Panc1 (cell line): ENCODE data around the gene GDF2. TPM values are rescaled to one million over a fixed set of nuclear protein-coding genes. Genes with fewer than 3 reads are reported as not detected.

Experiments used
- ATAC-seq: fragments of 200-7000 bp; cut with Tn5 transposase; 2 replicates; pipeline ENCODE4 v1.9.1; 2020; ENCODE audit warnings: mild to moderate bottlenecking, moderate library complexity
- BruUV-seq: library from RNA; stranded (reverse); fragments of 400-500 nt; replicated peaks from 2 replicates; lab custom pipeline; 2021; lab: Mats Ljungman, UMichigan
- CTCF ChIA-PET: fragments of 300-600 bp; sonication (Branson Sonifier 250); formaldehyde crosslinking; loops from one replicate; lab custom pipeline; 2022; ENCODE audit warnings: antibody characterized with exemption; lab: Charles Lee
- POLR2A ChIA-PET: fragments of 300-600 bp; sonication (Branson Sonifier 250); formaldehyde crosslinking; loops from one replicate; lab custom pipeline; 2022; ENCODE audit warnings: antibody characterized with exemption; lab: Charles Lee
- DNase-seq: peaks from one replicate; pipeline ENCODE4 v3.0.0-alpha.2; 2010; ENCODE audit warnings: low read depth, low spot score
- H3K27ac ChIP-seq: 2 replicates; pipeline ENCODE4 v1.5.1; 2011; ENCODE audit warnings: mild to moderate bottlenecking, low read length, inconsistent platforms
- H3K27me3 ChIP-seq: fragments of 200-500 bp; sonication (Bioruptor generic); 2 replicates; pipeline ENCODE4 v1.6.0; 2014; ENCODE audit warnings: low read length, inconsistent platforms; ENCODE audit not compliant: control insufficient read depth, insufficient read depth
- H3K36me3 ChIP-seq: fragments of 200-500 bp; sonication (Bioruptor generic); 2 replicates; pipeline ENCODE4 v1.5.1; 2014; ENCODE audit warnings: inconsistent platforms, mild to moderate bottlenecking, low read length, moderate library complexity; ENCODE audit not compliant: control insufficient read depth, insufficient read depth
- H3K4me1 ChIP-seq: 2 replicates; pipeline ENCODE4 v1.5.1; 2011; ENCODE audit warnings: inconsistent platforms, mild to moderate bottlenecking, low read length, moderate library complexity; ENCODE audit not compliant: control insufficient read depth, insufficient read depth
- H3K4me3 ChIP-seq, 2 experiments: 2 replicates each; pipeline ENCODE4 v1.5.1; 2011 to 2012; ENCODE audit warnings: low read depth in 2 of 2, low read length in 2 of 2, mild to moderate bottlenecking in 2 of 2, inconsistent platforms in 1 of 2, moderate library complexity in 1 of 2
- H3K9me3 ChIP-seq: fragments of 200-500 bp; sonication (Bioruptor generic); 2 replicates; pipeline ENCODE4 v1.5.1; 2014; ENCODE audit warnings: low read depth, mild to moderate bottlenecking, inconsistent platforms, low read length, moderate library complexity; ENCODE audit not compliant: control insufficient read depth, insufficient read depth
- CTCF ChIP-seq: fragments of 450-650 bp; IDR thresholded peaks from 2 replicates; pipeline ENCODE4 v1.5.1; 2017; ENCODE audit warnings: mild to moderate bottlenecking
- POLR2AphosphoS5 ChIP-seq: IDR thresholded peaks from 2 replicates; pipeline ENCODE4 v1.6.1; 2012; ENCODE audit warnings: mild to moderate bottlenecking, low read depth, low read length, moderate library complexity
- REST ChIP-seq, 2 experiments: IDR thresholded peaks; 2 replicates each; pipeline ENCODE4 v1.6.1; 2011 to 2012; ENCODE audit warnings: low read depth in 2 of 2, control low read depth in 1 of 2, low read length in 1 of 2, mild to moderate bottlenecking in 1 of 2, moderate library complexity in 1 of 2; ENCODE audit not compliant: insufficient read depth in 1 of 2
- SIN3A ChIP-seq: IDR thresholded peaks from 2 replicates; pipeline ENCODE4 v1.6.1; 2012; ENCODE audit warnings: low read depth, mild to moderate bottlenecking, low read length, moderate library complexity, borderline replicate concordance; ENCODE audit not compliant: insufficient read depth
- TCF7L2 ChIP-seq: IDR thresholded peaks from 2 replicates; pipeline ENCODE4 v1.6.1; 2011; ENCODE audit warnings: mild to moderate bottlenecking, low read depth, low read length, inconsistent platforms
- in situ Hi-C: cut with HindIII; loops from 2 replicates; pipeline ENCODE4 v1.10.0; 2016; ENCODE audit warnings: low sequenced_read_pairs, low pct_unique_long_range_greater_than_20kb
- intact Hi-C: fragments of 100-400 bp; cut with micrococcal nuclease; formaldehyde crosslinking; loops from one replicate; pipeline ENCODE4 v1.10.0; 2022; ENCODE audit not compliant: unreplicated experiment
- total RNA-seq: library from RNA; stranded (reverse); gene quantifications from one replicate; pipeline ENCODE4 v1.2.1, GENCODE V29; 2021; ENCODE audit not compliant: unreplicated experiment

Gene GDF2
- total RNA-seq, 1 experiment from 2014 or later: not detected

- POLR2A ChIA-PET: no interaction called here
- in situ Hi-C loops (no loop called here), intact Hi-C loops (no loop called here)
Observed at GRCh38 chr10:47363781-47364180, 41.5 kb downstream of the GDF2 start.

GRCh38 chr10:47364366-47364765 lies 42.1 kb downstream of the GDF2 start:
- no peak overlapping the region for H3K27ac ChIP-seq
- TF ChIP-seq CTCF (no peak), REST (IDR thresholded peaks at IDR 0.05; ENCODE audit: insufficient read depth in 1 of 2, low read depth in 2 of 2, low read length in 1 of 2) (no peak), TCF7L2 (no peak), SIN3A (no peak), POLR2AphosphoS5 (no peak)
- no peaks in the 10 kb centered on the region for H3K36me3 ChIP-seq
- ChIA-PET CTCF (no interaction called here), POLR2A (no interaction called here)
- H3K9me3 ChIP-seq: no peaks in the 10 kb centered on the region
- DNase-seq: no peak
- H3K4me1 ChIP-seq: peaks cover 4% of the 10 kb centered on the region; the same call in 1 of the 2 replicates
- in situ Hi-C loops (no loop called here), intact Hi-C loops (no loop called here)
- no peak for ATAC-seq
- no peaks in the 10 kb centered on the region for H3K27me3 ChIP-seq
- no peak overlapping the region for H3K4me3 ChIP-seq
- BruUV-seq: no TSS peak

More at GRCh38 chr10:47363781-47364180, 41.5 kb downstream of the GDF2 start:
- Histone ChIP-seq H3K36me3 (no peaks in the 10 kb centered on the region), H3K4me3 (no peak overlapping the region), H3K27me3 (no peaks in the 10 kb centered on the region), H3K27ac (no peak overlapping the region), H3K9me3 (no peaks in the 10 kb centered on the region), H3K4me1 (peaks cover 4% of the 10 kb centered on the region; the same call in 1 of the 2 replicates)
- BruUV-seq: no TSS peak
- ATAC-seq (no peak), DNase-seq (no peak)
- CTCF ChIA-PET: no interaction called here
- no peak for TF ChIP-seq POLR2AphosphoS5

GRCh38 chr10:47364911-47365310 lies 42.7 kb downstream of the GDF2 start:
- BruUV-seq: no TSS peak
- ATAC-seq: no peak

More at GRCh38 chr10:47364911-47365310, 42.7 kb downstream of the GDF2 start:
- ChIA-PET POLR2A (no interaction called here), CTCF (no interaction called here)
- Histone ChIP-seq H3K4me3 (no peak overlapping the region), H3K36me3 (no peaks in the 10 kb centered on the region), H3K27ac (no peak overlapping the region), H3K9me3 (no peaks in the 10 kb centered on the region), H3K27me3 (no peaks in the 10 kb centered on the region), H3K4me1 (peaks cover 4% of the 10 kb centered on the region; the same call in 1 of the 2 replicates)
- TF ChIP-seq TCF7L2: no peak
- no peak for TF ChIP-seq REST (IDR thresholded peaks at IDR 0.05; ENCODE audit: insufficient read depth in 1 of 2, low read depth in 2 of 2, low read length in 1 of 2)
- TF ChIP-seq CTCF: no peak
- TF ChIP-seq POLR2AphosphoS5: no peak
- TF ChIP-seq SIN3A: no peak
- DNase-seq: no peak
- in situ Hi-C loops (no loop called here), intact Hi-C loops (no loop called here)
